Large intestine (tissue), 3 donors: ENCODE data around the gene ACOT6. TPM values are rescaled to one million over a fixed set of nuclear protein-coding genes. Genes with fewer than 3 reads are reported as not detected.
"Not testable (repeated sequence)": the region's sequence is repeated elsewhere in the genome, so short reads cannot be mapped to it uniquely, and the experiment has no call there.

Source experiments
- DNase-seq, 2 donors: peaks; one replicate each; pipeline versions ENCODE4 v3.0.0 to v3.0.0-alpha.2; 2013
- H3K27ac ChIP-seq: one replicate; pipeline ENCODE4 v1.5.1; 2013; ENCODE audit warnings: low read length
- H3K27me3 ChIP-seq: 2 replicates; pipeline ENCODE4 v1.6.1; 2013; ENCODE audit warnings: low read length; ENCODE audit not compliant: control insufficient read depth, insufficient read depth
- H3K36me3 ChIP-seq: 2 replicates; pipeline ENCODE4 v1.6.1; 2013; ENCODE audit warnings: low read length; ENCODE audit not compliant: control insufficient read depth, insufficient read depth
- H3K4me1 ChIP-seq: one replicate; pipeline ENCODE4 v1.6.1; 2013; ENCODE audit warnings: low read length; ENCODE audit not compliant: control insufficient read depth, insufficient read depth
- H3K4me3 ChIP-seq: one replicate; pipeline ENCODE4 v1.5.1; 2013; ENCODE audit warnings: low read length
- H3K9me3 ChIP-seq: one replicate; pipeline ENCODE4 v1.6.1; 2013; ENCODE audit warnings: mild to moderate bottlenecking, low read depth, low read length, moderate library complexity; ENCODE audit not compliant: control insufficient read depth
- WGBS: methylation state at CpG from one replicate; pipeline ENCODE4 v1.1.5; 2013; ENCODE audit warnings: low lambda C conversion rate; ENCODE audit not compliant: insufficient coverage; 5-methylcytosine and 5-hydroxymethylcytosine counted together
- polyA plus RNA-seq: library from polyadenylated mRNA; unstranded; fragments of 120-200 nt; gene quantifications from one replicate; pipeline ENCODE4 v1.2.1, GENCODE V29; 2013

The ACOT6 gene
- polyA plus RNA-seq, 1 donor = 0.04 TPM

GRCh38 chr14:73625706-73626105 is 13.4 kb downstream of the ACOT6 start:
- no peaks in the 10 kb centered on the region for H3K9me3 ChIP-seq
- no peak for DNase-seq
- H3K27ac ChIP-seq = no peak overlapping the region
- H3K4me3 ChIP-seq = no peak overlapping the region
- H3K27me3 ChIP-seq = no peaks in the 10 kb centered on the region
- WGBS = no CpG with 5 or more reads among the region's 1 CpG
- no peaks in the 10 kb centered on the region for H3K4me1 ChIP-seq
- H3K36me3 ChIP-seq = no peaks in the 10 kb centered on the region

GRCh38 chr14:73627151-73627558 is 14.8 kb downstream of the ACOT6 start:
- no peaks in the 10 kb centered on the region for H3K27me3 ChIP-seq
- no peaks in the 10 kb centered on the region for H3K9me3 ChIP-seq
- 100% methylated on average over 1 of the region's 2 CpGs for WGBS
- no peaks in the 10 kb centered on the region for H3K4me1 ChIP-seq
- DNase-seq = no peak
- no peaks in the 10 kb centered on the region for H3K36me3 ChIP-seq
- no peak overlapping the region for H3K27ac ChIP-seq
- H3K4me3 ChIP-seq = no peak overlapping the region

DNA sequence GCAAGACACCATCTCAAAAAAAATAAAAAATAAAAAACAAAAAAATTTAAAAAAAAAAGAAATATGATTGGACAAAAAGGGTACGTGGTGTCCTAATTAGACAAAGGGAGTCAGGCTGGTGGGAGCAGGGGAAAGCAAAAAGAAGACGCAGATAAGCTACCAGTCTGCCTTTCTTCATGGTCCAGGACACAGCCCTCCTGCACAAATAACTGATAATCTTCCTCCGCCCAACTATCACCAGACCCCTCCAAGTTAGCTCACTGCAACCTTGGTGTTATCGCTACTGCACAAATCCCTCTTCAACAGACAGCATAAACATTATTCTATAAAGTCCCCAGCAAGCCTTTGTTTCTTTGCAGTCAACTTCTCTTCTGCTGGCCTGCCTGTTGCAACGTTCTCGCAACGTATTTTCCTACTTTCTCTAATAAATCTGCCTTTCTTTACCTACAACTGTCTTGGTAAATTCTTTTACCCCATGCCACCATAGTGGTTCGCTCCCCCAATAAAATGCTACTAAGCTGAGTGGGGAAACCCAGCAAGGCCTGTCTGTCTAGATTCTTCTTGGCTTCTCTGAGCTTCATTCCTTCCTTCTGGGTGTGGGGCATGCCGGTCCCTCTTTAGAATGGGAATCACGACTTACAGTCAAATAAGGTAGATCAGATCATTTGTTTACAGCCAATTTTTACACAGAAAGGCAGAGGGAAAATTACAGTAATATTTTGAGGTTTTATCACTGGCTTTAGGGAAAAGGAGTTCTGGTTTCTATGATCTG is 17.9 kb downstream of the ACOT6 start:
- H3K9me3 ChIP-seq = no peaks in the 10 kb centered on the region
- no peak overlapping the region for H3K27ac ChIP-seq
- DNase-seq = no peak
- H3K27me3 ChIP-seq = peaks cover 17% of the 10 kb centered on the region
- H3K4me3 ChIP-seq = no peak overlapping the region
- peaks cover 6% of the 10 kb centered on the region for H3K4me1 ChIP-seq
- WGBS = 58% methylated on average over 5 of the region's 10 CpGs
- no peaks in the 10 kb centered on the region for H3K36me3 ChIP-seq

GRCh38 chr14:73633116-73634010 is 21.0 kb downstream of the ACOT6 start:
- Histone ChIP-seq H3K36me3 (no peaks in the 10 kb centered on the region), H3K27ac (no peak overlapping the region), H3K4me3 (peak overlapping the region; percentile 69), H3K27me3 (peaks cover 17% of the 10 kb centered on the region), H3K9me3 (no peaks in the 10 kb centered on the region), H3K4me1 (peaks cover 8% of the 10 kb centered on the region)
- DNase-seq = peak; percentile 41 to 73
- 47% methylated on average over 3 of the region's 44 CpGs for WGBS

DNA sequence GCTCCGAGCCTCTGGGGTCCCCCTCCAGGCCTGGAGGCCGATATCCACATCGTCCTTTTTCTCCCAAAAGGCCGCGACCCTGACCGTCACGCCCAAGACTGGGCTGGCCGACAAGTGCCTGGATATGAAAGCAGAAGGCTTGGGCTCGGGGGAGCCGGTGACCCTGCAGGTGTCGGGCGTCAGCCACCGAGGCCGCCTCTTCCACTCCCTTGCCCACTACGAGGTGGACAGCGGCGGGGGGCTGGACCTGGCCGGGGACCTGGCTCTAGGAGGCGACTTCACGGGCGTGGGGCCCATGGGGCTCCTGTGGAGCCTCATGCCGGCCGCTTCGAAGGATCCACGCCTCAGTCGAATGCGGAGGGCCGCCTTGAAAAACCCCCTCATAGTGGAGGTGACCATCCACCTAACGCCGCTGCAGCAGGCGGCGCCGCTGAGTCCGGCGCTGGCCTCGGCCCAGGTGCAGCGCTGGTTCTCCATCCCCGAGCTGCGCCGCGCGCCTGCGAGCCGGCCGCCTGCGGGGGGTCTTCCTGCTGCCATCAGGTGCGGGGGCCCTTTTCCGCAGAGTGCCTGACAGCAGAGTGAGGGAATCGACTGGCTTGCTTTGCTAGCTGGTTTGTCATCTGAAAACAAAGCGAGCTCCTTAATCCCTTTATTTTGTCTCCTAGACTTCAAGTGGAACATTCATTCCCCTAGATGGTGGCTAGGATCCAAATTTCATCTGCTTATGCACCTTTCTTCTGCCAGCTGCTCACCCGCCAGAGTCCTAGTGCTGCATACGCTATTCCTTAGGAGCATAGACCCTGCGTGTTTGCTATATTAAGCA is 21.9 kb downstream of the ACOT6 start:
- Histone ChIP-seq H3K36me3 (no peaks in the 10 kb centered on the region), H3K9me3 (no peaks in the 10 kb centered on the region), H3K4me1 (peaks cover 8% of the 10 kb centered on the region), H3K4me3 (peak overlapping the region; percentile 69), H3K27ac (no peak overlapping the region), H3K27me3 (peaks cover 17% of the 10 kb centered on the region)
- WGBS = no CpG with 5 or more reads among the region's 53 CpGs
- DNase-seq = peak in 1 of 2 donors; percentile 47

DNA sequence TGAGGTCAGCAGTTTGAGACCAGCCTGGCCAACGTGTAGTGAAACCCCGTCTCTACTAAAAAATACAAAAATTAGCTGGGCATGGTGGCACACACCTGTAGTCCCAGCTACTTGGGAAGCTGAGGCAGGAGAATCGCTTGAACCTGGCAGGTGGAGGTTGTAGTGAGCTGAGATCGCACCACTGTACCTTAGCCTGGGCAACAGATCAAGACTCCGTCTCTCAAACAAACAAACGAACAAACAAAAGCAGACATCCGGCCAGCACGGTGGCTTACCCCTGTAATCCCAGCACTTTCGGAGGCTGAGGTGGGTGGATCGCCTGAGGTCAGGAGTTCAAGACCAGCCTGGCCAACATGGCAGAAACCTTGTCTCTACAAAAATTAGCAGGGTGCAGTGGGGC is 24.0 kb downstream of the ACOT6 start:
- WGBS = no CpG with 5 or more reads among the region's 10 CpGs
- not testable (repeated sequence) for H3K36me3 ChIP-seq, H3K4me3 ChIP-seq, H3K27ac ChIP-seq, DNase-seq, H3K9me3 ChIP-seq, H3K4me1 ChIP-seq
- H3K27me3 ChIP-seq = peaks cover 17% of the 10 kb centered on the region

DNA sequence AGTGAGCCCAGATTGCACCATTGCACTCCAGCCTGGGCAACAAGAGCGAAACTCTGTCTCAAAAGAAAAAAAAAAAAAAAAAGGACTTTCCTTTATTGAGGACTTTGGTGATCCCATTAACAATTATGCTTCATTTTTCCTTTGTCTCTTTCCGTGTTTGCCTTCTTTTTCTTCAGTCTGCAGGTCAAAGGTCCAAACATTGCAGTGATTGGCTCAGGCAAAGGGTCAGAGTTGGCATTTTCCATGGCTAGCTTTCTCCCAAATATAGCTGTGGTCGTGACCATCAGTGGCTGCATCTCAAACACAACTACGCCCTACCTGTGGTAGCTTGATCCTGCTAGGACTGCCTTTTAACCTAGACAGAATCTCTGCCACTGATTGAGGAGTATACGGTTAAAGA is 25.5 kb downstream of the ACOT6 start:
- no peak overlapping the region for H3K27ac ChIP-seq
- H3K4me1 ChIP-seq = peaks cover 8% of the 10 kb centered on the region
- no peaks in the 10 kb centered on the region for H3K36me3 ChIP-seq
- no peak for DNase-seq
- H3K27me3 ChIP-seq = peaks cover 17% of the 10 kb centered on the region
- H3K9me3 ChIP-seq = no peaks in the 10 kb centered on the region
- WGBS = 22% methylated on average over 1 of the region's 5 CpGs
- no peak overlapping the region for H3K4me3 ChIP-seq

DNA sequence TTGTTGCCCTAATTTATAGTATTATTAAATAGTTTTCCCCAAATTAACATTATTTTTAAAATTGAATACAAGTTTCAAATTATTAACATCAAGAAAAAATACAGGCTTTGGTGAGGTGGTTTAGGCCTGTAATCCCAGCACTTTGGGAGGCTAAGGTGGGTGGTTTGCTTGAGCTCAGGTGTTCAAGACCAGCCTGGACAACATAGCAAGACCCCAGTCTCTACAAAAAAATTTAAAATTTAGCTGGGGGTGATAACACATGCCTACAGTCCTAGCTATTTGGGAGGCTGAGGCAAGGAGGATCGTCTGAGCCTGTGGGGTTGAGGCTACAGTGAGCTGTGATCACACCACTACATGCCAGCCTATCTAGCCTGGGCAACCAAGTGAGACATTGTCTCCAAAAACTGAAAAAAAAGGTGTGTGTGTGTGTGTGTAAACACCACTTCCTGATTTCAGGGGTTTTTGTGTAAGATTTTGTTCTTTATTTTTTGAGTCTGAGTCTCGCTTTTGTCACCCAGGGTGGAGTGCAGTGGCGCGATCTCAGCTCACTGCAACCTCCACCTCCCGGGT is 28.6 kb downstream of the ACOT6 start:
- H3K36me3 ChIP-seq = no peaks in the 10 kb centered on the region
- 91% methylated on average over 4 of the region's 5 CpGs for WGBS
- no peaks in the 10 kb centered on the region for H3K27me3 ChIP-seq
- no peak overlapping the region for H3K27ac ChIP-seq
- H3K9me3 ChIP-seq = no peaks in the 10 kb centered on the region
- H3K4me1 ChIP-seq = peaks cover 8% of the 10 kb centered on the region
- H3K4me3 ChIP-seq = no peak overlapping the region
- DNase-seq = no peak

GRCh38 chr14:73644531-73645247 is 32.4 kb downstream of the ACOT6 start, which contains the start of gene DNAL1:
TSS of gene DNAL1 (plus strand) at chr14:73644986. CDS start at chr14:73645040, 54 bp downstream.
- DNase-seq = peak; percentile 89 to 90
- WGBS = no CpG with 5 or more reads among the region's 43 CpGs
- Histone ChIP-seq H3K4me3 (peak within 1 kb of the TSS; percentile 65), H3K9me3 (no peaks in the 10 kb centered on the region), H3K27ac (peak within 1 kb of the TSS; percentile 79), H3K4me1 (peaks cover 6% of the 10 kb centered on the region), H3K27me3 (no peaks in the 10 kb centered on the region), H3K36me3 (no peaks in the 10 kb centered on the region)
